Gastroesophageal sphincter (tissue), 3 donors: ENCODE measurements around the gene CACFD1.

ENCODE experiments used
- EP300 ChIP-seq: sonication (generic); formaldehyde crosslinking; IDR thresholded peaks from one replicate; pipeline ENCODE4 v1.6.1; 2017; ENCODE audit warnings: antibody characterized with exemption, mild to moderate bottlenecking
- POLR2A ChIP-seq, 2 donors: fragments of 450-650 bp; IDR thresholded peaks; one replicate each; pipeline ENCODE4 v1.6.1; 2017; ENCODE audit warnings: antibody characterized with exemption in 2 of 2, mild to moderate bottlenecking in 2 of 2, moderate library complexity in 1 of 2
- POLR2AphosphoS5 ChIP-seq: sonication (generic); formaldehyde crosslinking; IDR thresholded peaks from one replicate; pipeline ENCODE4 v1.6.1; 2017; ENCODE audit warnings: antibody characterized with exemption
- TF ChIP-seq, protein P1 (sequence below), 4 experiments: fragments of 200-600 bp in 2 of 4; fragments of 450-650 bp in 2 of 4; sonication (generic) in 1 of 4; IDR thresholded peaks; one replicate each; pipeline ENCODE4 v1.5.1; 2017 to 2019; ENCODE audit warnings: antibody characterized with exemption in 4 of 4, mild to moderate bottlenecking in 2 of 4, moderate library complexity in 2 of 4

GRCh38 chr9:133419005-133419404, 40.8 kb upstream of the CACFD1 start:
- TF ChIP-seq, protein P1, sequence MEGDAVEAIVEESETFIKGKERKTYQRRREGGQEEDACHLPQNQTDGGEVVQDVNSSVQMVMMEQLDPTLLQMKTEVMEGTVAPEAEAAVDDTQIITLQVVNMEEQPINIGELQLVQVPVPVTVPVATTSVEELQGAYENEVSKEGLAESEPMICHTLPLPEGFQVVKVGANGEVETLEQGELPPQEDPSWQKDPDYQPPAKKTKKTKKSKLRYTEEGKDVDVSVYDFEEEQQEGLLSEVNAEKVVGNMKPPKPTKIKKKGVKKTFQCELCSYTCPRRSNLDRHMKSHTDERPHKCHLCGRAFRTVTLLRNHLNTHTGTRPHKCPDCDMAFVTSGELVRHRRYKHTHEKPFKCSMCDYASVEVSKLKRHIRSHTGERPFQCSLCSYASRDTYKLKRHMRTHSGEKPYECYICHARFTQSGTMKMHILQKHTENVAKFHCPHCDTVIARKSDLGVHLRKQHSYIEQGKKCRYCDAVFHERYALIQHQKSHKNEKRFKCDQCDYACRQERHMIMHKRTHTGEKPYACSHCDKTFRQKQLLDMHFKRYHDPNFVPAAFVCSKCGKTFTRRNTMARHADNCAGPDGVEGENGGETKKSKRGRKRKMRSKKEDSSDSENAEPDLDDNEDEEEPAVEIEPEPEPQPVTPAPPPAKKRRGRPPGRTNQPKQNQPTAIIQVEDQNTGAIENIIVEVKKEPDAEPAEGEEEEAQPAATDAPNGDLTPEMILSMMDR (IDR thresholded peaks at IDR 0.05): no peak
- TF ChIP-seq EP300: no peak
- no peak for TF ChIP-seq POLR2AphosphoS5
- TF ChIP-seq POLR2A (IDR thresholded peaks at IDR 0.05): no peak
